Endometrium (tissue), 2 donors: Measurements from ENCODE around the gene OVCA2.
"Not testable (repeated sequence)": the region's sequence is repeated elsewhere in the genome, so short reads cannot be mapped to it uniquely, and the experiment has no call there.

ENCODE experiments used
- FAIRE-seq: peaks from 2 replicates; lab custom pipeline; 2012; peaks lifted over from hg19 to GRCh38; lab: Jason Lieb, UNC
- donor health status: control.
- donor health status: control.

Gene OVCA2

DNA sequence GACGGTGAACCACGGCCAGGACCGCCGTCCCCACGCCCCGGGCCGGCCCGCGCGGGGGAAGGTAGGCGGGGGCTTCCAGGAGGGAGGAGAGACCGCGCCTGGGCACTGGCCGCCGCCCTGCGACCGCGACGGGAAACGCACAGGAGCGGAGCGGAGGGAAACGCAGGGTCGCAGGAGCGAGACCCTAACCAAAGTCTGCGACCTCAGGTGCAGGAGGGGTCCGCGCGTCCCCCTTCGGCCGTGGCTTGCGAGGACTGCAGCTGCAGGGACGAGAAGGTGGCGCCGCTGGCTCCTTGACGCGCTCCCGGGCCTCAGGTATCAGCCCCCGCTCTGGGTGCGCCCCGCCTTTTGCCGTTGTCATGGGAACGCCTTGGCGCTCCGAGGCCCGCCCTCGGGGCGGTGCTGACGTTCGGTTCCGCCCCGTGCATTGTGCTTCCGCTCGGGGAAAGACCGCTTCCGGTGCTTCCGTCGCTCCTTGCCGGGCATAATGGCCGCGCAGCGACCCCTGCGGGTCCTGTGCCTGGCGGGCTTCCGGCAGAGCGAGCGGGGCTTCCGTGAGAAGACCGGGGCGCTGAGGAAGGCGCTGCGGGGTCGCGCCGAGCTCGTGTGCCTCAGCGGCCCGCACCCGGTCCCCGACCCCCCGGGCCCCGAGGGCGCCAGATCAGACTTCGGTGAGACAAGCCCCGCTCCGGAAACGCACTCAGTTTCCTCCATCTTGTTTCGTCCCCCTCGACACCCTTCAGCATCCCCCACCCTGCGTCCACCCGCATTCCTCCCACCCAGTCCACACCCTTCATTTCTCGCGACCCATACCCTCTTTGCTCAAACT lies at the start of gene OVCA2:
Gene OVCA2, plus strand, starts transcription at position 462 of the 829 bp plus-strand sequence. Its CDS starts 26 bp downstream, at position 488.
- peak; percentile 76 for FAIRE-seq

DNA sequence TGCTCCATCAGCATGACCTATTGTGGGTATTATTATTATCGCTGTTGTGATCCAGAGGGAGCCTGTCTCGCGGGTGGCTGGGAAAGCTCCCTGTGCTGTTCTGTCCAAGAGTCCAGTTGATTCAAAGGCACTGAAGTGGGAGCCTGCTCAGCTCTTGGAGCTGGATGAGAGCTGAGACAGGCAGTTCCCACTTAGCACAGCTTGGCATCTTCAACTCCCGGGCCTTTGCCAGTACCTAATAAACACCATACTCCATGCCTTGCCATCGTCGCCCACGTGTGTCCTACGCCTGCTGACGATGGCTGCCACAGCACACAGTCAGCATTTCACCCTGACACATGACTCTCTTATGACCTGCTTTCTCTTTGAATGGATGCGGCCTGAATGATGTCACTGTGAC lies 49.3 kb upstream of the OVCA2 start:
- no peak for FAIRE-seq

DNA sequence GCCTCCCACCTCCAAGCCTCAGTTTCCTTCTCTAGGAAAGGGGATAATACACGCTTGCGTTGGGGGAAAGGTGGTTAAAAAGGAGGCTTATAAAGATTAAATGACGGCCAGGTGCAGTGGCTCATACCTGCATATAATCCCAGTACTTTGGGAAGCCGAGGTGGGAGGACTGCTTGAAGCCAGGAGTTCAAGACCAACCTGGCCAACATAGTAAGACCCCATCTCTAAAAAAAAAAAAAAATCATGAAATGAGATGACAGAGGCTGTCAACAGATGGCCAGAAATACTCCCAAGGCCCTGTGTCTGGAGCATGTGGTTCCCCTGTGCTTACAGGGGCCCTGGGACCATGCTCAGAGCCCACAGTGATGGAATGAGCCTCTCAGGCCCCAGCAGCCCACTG lies 47.1 kb upstream of the OVCA2 start:
- FAIRE-seq = no peak

DNA sequence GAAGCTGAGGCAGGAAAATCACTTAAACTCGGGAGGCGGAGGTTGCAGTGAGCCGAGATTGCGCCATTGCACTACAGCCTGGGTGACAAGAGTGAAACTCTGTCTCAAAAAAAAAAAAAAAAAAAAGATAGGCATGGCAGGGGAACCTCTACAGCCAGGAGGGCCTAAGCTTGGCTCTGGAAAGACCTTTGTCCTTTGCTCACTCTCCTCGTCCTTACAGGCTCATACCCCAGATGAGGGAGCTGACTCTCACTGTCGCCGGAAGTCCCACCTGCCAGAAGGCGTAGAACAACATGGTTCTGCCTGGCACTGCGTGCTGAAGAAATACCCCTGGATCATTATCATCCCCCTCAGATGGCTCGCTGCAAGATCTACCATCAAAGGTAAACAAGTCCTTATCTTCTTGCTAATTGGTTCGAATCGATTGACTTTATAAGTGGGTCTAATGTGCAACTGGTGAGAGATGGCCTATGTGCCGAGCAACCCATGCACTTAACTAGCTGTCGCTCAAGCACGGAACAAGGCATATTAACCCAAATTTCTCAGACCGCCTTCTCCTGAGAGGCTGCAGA lies 46.4 kb upstream of the OVCA2 start:
- no peak for FAIRE-seq

DNA sequence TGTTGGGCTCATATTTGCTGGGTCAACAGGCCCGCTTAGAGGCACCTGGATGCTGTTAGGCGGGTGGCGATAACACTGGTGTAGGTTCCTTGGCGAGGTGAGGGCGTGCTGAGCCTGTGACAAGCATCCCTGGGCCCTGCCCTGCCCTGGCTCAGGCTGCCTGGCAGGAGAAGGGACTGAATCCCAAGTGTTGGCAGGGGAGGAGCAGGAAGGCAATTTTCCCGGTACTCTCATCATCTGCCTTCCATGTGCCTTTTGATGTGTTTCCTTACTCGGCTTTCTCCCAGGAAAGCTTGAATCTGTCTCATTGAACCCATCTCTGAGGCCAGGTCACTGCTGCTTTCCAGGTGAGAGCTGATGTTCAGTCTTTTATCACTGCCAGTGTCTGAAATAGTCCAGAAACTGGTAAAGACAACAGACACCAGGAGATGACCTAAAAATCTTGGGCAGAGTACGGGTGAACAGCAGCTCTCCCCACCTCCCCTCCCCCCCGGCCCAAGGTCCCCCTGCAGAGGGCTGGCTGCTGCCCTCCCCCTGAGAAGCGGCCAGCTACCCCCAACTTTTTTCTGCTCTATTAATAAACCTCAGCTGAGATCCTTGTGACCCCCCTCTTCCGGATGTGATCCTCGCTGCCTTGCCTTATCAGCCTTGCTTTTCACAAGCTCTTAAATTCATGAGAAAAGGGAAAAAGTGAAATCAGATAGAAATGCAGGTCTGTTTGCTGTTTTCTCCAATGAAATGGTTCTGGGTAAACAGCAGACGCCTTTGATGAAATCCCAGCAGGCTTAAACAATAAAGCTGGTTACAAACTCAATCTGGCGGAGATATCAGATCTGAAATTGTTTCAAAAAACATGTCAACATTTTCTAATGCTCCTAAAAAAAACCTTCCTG lies 45.7 kb upstream of the OVCA2 start:
- no peak for FAIRE-seq

DNA sequence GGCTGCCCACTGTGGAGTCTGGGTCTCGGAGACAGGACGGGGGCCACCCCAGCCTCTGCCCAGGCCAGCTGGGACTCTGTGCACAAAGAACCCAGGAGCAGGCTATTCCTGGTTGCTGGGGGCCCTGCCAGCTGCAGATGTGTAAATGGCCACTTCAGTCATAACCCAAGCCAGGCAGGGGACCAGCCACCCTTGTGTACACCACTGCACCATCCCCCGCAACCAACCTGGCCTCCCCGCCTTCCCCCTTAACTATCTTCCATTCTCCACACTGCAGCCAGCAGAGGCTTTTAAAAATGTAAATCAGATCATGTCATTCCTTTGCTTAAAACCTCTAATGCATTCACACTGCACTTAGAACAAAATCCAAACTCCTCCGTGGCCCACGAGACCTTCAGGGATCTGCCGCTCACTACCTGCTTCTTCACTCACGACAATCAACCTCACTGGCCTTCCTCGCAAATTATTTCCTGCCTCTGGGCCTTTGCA lies 45.0 kb upstream of the OVCA2 start:
- FAIRE-seq = no peak

DNA sequence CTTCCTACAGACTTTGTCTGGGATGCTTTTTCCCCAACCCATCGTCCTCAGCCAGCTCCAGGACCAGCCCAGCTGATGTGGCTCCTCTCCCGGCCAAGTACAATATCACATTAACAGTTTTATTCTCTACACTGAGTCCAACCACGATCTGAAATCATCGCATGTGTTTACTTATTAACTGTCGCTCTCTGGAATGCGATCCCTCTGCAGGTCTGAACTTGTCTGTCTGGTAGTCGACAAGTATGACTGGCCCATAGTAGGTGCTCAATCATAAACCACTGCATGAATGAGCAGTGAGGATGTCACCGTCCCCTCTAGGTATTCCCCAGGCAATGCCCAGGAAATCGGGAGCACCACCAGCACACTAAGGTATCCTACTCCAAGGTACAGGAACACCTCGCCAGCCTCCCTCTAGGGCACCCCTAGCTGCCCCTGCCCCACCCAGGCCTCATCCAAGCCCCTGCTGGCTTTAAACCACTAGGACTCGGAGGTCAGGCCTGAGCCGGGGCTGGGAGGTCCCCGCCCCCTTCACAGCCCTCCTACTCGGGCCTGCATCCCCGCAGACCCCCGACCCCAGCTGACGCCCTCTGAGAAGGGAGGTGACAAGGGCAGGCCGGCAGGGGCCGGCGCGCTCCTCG lies 44.4 kb upstream of the OVCA2 start:
- no peak for FAIRE-seq

DNA sequence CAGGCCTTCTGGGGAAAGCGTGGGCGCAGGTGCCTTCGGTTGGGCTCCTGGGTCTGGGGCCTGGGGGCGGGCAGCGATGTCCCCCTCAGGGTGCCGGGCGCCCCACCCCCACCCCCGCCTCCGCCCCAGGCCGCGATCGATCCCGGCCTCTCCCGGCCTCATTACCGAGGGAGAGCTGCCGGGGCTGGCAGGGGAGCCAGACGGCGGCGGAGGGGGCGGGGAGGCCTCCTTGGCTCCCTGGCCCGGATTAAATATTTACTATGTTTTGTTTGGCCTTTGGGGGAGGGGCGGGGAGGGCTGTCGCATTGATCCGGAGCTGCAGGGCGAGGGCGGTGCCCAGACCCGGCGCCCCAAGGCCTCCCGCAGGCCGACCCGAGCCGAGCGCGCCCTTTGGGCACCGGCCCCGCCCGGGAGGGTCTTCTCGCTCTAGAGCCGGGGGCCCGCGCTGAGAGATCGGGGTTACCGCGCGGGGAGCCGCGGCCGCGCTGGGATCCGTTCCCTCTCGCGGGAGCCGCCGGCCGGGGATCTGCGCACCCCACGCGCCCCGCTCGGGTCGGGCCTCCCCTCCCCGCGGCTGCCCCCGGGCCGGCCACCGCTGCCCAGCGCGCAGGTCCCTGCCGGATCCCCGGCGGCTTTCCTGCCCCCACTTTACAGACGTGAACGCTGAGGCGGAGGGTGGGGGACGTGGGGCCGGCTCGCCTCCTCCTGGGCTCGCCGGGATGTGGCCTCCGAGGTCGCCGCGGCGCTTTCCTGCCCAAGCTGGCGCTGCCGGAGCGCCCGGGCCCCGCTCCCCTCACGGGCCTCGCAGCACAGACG lies 43.7 kb upstream of the OVCA2 start:
- no peak for FAIRE-seq

DNA sequence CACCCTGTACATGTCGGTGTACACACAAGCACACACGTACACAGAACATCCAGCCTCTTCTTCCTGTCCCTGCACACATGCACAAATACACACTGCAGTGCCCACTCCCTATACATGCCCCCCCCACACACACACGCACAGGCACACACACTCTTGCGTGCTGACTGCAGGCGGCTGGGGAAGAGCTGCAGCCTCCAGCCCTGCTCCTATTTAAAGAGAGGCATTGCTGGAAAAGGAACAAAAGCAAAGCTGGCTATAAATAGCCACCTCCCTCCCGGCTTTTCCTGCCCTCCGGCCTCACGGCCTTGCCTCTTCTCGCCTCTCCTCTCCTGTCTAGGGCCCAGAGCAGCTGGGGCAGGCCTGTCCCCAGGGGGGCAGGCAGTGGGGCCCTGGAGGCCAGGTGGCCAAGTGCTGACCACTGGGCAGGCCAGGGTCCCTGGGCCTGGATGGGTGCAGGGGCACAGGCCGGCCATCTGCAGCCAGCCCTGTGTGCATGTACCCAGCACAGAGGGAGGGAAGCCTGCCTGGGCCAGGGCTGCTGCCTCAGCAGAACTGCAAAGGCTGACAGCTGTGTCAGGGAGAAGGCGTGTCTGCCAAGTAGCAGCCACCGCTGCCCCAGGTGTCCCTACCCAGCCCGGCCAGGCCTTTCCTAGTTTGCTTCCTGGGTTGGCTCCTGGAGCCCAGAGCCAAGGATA lies 42.1 kb upstream of the OVCA2 start:
- FAIRE-seq = no peak

DNA sequence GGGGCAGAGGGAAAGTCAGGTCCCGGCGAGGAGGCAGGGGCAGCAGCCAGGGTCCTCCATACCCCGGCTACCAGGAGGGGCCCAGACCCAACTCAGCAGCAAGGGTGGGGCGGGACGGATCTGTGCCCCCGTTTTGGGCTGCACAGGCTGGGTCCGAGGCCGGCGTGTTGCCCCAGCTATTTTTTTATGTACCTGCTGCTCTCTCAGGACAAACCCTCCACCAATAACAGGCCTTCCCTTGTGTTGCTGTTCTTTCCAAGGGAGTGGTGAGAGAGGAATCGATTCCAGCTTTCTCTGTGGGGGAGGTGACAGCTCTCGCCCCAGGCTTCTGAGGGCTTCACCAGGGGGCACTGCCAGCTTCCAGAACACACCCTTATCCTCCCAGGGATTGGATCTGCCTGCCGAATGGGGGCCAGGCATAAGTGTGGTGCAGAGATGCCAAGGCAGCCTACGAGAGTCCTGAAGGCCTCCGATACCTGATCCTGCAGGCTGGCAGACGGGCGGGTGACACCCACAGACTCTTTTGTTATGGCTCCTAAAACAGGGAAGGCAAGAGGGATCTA lies 39.0 kb upstream of the OVCA2 start:
- FAIRE-seq = no peak

DNA sequence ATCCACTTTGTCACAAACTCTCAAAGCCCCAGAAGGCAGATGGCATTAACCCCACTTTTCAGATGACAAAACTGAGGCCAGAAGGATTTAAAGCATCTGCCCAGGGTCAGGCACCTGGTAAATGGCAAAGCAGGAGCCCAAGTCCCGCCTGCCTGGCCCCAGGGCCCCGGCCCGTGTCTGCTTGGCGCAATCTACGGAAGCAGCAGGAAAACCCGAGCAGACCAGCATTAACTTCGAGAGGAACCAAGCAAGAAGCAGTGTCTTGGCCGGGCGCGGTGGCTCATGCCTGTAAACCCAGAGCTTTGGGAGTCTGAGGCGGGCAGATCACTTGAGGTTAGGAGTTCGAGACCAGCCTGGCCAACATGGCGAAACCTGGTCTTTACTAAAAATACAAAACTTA lies 38.3 kb upstream of the OVCA2 start:
- no peak for FAIRE-seq

DNA sequence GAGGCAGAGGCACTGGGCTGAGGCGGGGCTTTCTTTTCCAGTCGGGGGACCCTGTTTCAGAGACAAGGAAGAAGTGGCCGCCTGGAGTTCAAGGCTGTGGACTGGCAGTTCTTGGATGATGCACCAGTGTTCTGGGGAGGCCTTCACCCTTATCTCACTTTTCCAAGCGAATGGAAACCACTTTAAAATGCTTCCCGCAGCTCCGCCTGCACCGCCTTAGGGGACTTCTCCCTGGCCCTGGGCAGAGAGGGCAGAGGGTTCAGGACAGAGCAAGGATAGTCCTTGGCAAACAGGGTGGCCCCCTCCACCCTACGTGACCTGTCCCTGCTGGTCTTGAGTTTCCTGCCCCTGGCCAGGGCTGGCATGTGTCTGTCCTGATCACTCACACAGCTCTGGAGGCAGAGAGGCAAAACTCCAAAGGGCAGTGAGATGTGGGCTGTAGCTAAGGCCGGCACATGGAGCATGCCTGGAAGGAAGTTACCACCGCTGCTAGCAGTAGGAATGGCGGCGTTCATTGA lies 37.3 kb upstream of the OVCA2 start:
- no peak for FAIRE-seq

DNA sequence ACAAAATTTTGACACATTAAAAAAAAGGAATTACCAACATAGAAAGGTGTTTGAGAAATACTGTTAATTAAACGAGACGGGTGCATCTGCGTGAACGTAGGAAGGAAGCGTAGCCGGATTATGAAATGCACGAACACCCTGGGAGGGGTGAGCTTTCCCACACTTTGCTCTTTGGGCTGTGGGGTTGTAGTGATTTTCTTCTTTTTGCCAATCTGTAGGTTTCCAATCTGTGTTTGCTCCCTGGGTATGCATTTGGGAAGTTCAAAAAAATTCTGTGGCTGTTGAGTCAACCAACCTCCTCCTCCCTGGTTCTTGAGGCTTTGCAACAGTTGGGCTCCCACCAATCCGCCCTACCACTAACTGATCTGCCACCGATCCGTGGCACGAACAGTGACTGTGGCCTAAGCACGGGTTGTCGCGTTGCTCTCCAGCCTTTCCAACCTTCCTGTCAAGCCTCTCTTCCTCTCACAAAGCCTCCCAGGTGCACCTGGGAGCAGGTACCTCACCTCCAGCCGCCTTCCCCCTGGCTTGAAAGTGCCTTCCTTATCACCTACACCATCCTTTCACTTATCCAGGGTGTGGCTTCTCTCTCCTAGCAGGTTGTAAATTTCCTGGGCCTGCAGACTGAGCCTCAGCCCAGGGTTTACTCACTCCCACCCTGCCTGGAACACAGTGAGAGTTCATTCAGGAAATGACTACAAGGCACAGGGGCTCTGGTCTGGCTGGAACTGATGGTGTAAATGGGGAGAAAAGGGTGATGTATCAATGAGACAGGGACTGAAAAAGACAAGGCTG lies 33.3 kb upstream of the OVCA2 start:
- FAIRE-seq = no peak

DNA sequence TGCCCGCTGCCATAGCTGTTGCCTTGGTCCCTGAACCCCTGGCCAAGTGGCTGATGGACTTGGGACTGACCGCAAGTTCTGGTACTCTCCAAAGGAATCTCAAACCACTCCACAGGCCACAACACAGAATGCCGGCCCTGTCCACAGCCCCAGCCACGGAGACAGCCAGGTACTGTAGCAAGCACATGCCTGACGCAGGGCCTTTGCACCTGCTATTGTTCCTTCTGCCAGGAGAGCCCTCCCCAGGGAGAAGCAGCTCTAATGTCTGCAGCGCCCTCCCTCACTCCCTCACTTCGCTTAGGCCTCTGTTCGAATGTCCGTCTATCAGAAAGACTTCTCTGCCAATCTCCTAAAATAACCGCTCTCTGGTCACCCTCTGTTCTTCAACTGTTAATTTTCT lies 32.1 kb upstream of the OVCA2 start:
- FAIRE-seq = no peak

DNA sequence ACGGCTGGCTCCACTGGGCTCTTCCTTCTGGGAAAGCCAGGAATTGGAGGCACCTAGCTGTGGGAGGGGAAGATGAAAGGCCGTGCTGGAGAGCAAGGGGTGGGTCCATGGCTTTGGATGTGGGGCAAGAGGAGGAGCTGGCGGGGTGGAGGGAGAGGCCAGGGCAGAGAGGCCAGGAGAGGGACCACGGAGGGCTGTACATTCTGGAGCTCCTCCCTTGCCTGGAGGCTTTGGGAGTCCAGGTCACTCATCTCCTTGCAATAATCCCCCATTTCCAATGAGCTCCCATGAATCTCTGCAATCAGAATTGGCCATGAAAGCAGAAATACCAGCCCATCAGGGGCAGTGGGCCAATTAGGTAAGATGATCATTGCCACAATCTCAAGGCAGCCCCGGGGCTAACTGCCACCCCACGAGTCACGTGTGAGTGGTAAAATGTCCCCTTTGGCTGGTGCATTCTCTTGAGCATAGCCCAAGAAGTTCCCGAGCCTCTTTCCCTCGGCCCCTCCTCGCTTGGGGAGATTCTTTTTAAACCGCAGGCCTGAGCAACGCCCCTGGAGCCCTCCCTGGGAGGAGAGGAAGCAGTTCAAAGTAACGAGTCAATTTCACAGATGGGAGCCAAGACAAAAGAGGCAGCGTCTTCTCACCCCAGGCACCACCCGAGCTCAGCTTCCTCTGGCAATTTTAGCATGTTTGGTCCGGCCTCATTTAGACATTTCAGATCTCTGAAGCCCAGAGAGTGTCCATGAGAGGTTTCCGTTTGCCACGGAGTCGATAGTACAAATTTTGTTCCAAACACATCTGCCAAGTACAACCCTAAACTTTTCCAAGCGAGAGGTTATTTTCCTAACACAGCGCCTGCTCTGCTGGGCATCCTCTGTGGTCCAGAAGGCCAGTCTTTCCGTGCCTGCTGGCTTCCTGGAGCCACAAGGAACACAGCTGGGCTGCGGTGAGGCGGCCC lies 30.1 kb upstream of the OVCA2 start:
- FAIRE-seq = no peak

DNA sequence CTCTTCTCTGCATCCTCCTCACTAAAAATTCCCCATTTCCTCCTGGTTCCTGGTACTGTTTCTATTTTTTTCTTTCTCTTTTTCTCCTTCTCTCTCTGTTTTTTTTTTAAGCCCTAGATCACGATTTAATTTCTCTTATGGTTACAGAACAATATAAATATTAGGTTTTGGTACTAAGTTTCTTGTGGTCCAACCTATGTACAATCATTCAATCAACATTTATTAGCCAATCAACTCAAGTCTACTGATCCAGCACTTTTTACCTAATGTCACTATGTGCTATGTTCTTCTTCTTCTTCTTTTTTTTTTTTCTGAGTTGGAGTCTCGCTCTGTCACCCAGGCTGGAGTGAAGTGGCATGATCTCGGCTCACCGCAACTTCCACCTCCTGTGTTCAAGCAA lies 29.3 kb upstream of the OVCA2 start:
- no peak for FAIRE-seq

DNA sequence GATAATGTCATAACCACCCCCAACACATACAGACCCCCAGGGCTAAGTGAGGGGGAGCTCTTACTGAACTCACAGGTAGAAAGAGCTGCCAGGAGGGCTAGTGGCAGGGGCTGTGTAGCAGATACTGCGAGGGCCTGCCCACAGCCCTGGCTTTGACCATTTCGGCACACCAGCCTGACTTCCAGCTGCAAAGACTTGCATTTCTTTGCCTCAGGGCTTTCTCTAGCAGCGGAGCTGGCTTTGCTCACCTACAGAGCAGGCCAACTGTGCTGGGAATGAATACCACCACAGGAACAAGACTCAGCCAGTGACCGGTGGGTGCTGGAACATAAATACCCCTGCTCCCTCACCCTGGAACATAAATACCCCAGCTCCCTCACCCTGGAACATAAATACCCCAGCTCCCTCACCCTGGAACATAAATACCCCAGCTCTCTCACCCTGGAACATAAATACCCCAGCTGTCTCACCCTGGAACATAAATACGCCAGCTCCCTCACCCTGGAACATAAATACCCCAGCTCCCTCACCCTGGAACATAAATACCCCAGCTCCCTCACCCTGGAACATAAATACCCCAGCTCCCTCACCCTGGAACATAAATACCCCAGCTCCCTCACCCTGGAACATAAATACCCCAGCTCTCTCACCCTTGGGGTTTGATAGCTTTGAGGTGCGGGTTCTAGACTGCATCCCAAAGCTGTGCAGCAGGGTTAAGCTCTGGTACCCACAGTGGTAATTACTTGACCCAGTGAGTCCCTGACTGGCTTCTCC lies 28.4 kb upstream of the OVCA2 start:
- not testable (repeated sequence) for FAIRE-seq
